GM18951 (cell line): ENCODE results near the gene AXDND1.
"Not testable (repeated sequence)": the region's sequence is repeated elsewhere in the genome, so short reads cannot be mapped to it uniquely, and the experiment has no call there.

Experiments used
- POLR2A ChIP-seq: IDR thresholded peaks from 4 replicates; pipeline ENCODE4 v1.6.1; 2011; ENCODE audit warnings: mild to moderate bottlenecking; ENCODE audit not compliant: insufficient read length, insufficient read depth; ENCODE audit errors: extremely low read depth
- in situ Hi-C: fragments of 300-500 bp; cut with MboI; formaldehyde crosslinking; loops from one replicate; pipeline ENCODE4 v1.12.0; 2022; ENCODE audit warnings: low sequenced_read_pairs, mixed read lengths, inconsistent platforms; ENCODE audit not compliant: unreplicated experiment

The AXDND1 gene

GRCh38 chr1:179478370-179478769, 112.6 kb downstream of the AXDND1 start:
- in situ Hi-C loops, result no loop called here
- TF ChIP-seq POLR2A, result no peak

GRCh38 chr1:179490611-179491010, 124.8 kb downstream of the AXDND1 start:
- in situ Hi-C loops, result no loop called here

GRCh38 chr1:179493323-179493722, 127.6 kb downstream of the AXDND1 start:
- in situ Hi-C loops, result no loop called here

More at GRCh38 chr1:179490611-179491010, 124.8 kb downstream of the AXDND1 start:
- TF ChIP-seq POLR2A, result no peak

GRCh38 chr1:179506199-179506598, 140.4 kb downstream of the AXDND1 start:
- in situ Hi-C loops, result no loop called here
- no peak for TF ChIP-seq POLR2A

More at GRCh38 chr1:179493323-179493722, 127.6 kb downstream of the AXDND1 start:
- no peak for TF ChIP-seq POLR2A

GRCh38 chr1:179509384-179509783, 143.6 kb downstream of the AXDND1 start:
- TF ChIP-seq POLR2A, result no peak
- in situ Hi-C loops, result no loop called here

- in situ Hi-C loops, result no loop called here
- TF ChIP-seq POLR2A, result no peak
Observed at GRCh38 chr1:179510038-179510437, 144.3 kb downstream of the AXDND1 start.

GRCh38 chr1:179516976-179517705, 151.4 kb downstream of the AXDND1 start:
- TF ChIP-seq POLR2A, result no peak
- in situ Hi-C loops, result no loop called here

- in situ Hi-C loops, result not testable (repeated sequence)
Observed at GRCh38 chr1:179518544-179518943, 152.8 kb downstream of the AXDND1 start.

- no peak for TF ChIP-seq POLR2A
- in situ Hi-C loops, result no loop called here
Observed at GRCh38 chr1:179529482-179530195, 163.9 kb downstream of the AXDND1 start.

GRCh38 chr1:179530352-179530751, 164.6 kb downstream of the AXDND1 start:
- TF ChIP-seq POLR2A, result no peak

GRCh38 chr1:179541774-179542173, 176.0 kb downstream of the AXDND1 start:
- TF ChIP-seq POLR2A, result no peak

More at GRCh38 chr1:179530352-179530751, 164.6 kb downstream of the AXDND1 start:
- in situ Hi-C loops, result no loop called here

GRCh38 chr1:179545321-179545720, 179.6 kb downstream of the AXDND1 start:
- TF ChIP-seq POLR2A, result no peak
- in situ Hi-C loops, result no loop called here

More at GRCh38 chr1:179541774-179542173, 176.0 kb downstream of the AXDND1 start:
- in situ Hi-C loops, result no loop called here

GRCh38 chr1:179547021-179547535, 181.3 kb downstream of the AXDND1 start:
- TF ChIP-seq POLR2A, result no peak
- in situ Hi-C loops, result no loop called here
